GM18861 (cell line): Measurements from ENCODE around the gene SIAE.

Experiments used
- ATAC-seq: cut with Tn5 transposase; IDR thresholded peaks from one replicate; pipeline ENCODE4 v1.9.1; 2021; ENCODE audit not compliant: unreplicated experiment

The SIAE gene

DNA sequence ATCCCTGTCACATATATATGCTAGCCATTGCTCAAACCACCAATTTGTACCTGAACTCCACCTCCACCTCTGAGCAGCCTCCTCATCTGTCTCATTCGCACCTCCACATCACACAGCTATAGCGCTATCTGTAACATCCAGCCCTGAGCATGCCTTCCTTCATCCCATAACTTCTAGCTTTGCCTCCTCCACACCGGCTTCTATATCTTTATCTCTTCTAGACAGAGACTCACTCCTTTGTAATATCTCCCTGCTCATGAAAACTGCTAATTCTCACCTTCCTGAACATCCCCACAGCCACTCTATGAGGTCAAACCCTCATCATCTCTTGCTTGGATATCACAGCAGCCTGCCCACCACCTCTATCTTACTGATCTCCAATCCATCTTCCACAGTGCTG lies 5.9 kb downstream of the SIAE start:
- no peak for ATAC-seq

DNA sequence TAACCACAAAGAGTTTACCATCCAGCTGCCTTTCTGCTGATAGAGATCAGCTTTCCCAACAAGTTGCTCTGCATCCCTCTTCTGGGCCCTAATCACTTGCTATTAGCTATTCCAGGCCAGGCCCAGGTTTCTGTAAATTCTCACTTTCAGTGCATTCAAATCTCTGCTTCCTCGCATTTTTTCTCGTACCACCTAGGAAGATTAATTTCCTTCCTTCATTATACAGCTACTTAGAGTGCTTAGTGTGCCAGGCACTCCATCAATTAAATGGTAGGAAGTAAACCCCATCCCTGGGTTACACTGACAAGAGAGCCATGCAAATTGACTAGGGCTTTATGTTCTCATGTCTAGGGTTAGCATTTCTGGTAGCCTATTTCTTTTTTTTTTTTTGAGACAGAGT lies 9.7 kb downstream of the SIAE start:
- no peak for ATAC-seq

DNA sequence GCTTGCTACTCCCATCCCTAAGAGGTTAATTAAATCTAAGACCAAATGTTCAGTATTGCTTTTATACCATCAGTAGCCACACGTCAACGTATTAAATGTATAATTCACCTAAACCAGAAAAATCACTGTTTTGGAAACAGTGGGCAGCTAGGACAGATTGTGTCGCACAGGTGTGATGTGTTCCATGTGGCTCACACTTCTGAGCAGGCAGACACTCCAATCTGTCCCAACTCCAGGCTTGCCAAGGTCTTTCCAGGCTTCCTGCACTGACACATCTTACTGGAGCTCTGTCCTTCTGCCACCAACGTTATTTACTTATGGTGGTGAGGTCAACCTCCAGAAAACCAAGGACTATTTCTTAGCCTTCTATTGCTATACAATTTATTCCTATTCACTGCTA lies 11.4 kb downstream of the SIAE start:
- ATAC-seq, result no peak

DNA sequence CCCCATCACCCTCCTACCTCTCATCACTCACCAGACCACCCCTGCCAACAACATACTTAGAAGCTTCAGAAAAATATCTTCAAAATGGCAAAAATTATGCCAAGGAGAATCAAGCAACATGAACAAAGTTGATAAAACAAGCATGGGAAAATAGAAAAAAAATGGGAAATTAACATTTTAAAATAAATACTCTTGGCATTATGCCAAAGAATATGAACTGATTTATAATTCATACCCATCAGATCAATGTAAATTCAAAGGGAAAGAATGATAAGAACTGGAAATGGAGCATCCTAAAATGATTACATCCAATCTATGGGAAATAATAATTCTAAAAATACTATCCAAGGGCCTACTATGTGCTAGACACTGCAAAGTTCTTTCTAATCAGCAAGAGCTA lies 12.0 kb downstream of the SIAE start:
- no peak for ATAC-seq

DNA sequence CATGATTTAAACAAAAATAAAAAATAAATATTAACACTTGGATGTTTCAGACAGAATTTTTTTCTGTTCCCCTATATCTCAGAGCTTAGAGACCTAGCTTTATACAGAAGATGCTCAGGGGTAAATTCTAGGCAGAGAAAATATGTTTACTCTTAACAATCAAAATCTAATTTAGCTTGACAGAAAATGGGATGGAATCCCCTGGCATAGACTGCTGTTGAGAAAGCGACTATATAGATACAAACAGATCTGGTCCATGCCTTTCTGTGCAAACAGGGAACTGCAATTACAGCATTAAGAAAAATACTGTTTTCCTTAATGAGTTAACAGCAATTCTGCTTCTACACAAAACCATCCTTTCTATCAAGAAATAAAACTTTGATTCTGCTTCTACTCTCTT lies 14.6 kb downstream of the SIAE start:
- no peak for ATAC-seq

DNA sequence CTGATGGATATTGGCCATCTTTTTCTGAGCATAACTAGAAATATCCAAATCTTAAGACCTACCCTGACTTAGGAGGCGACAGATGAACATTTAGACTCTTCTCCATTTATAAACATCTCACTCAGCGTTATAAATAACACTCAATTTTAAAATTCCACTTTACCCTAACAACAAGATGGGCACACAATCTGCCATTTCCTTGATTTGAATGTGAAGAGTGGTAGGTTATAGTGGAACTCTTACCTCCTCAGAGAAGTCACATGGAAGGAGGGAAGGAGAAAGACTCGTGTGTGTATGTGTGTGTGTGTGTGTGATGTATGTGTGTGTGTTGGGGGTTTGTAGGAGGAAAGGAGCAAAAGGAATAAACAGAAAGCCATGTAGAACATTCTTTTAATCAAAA lies 15.0 kb downstream of the SIAE start:
- no peak for ATAC-seq

DNA sequence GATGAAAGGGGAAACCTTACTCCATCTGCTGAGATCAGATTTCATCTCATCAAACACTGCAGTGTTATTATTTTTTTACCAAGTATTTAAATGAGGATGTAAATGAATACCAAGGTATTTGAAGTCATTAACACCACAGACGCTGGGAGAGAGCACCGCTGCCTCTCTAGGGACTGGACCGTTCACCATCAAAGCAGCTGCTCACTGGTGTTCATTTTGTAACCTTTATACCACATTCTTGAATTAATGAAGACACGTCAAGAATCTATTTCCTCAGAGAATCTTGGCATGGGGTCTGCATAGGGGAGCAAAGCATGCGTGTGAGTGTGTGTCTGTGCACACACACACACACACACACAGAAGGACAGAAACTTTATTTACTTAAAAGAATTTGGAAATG lies 15.6 kb downstream of the SIAE start:
- no peak for ATAC-seq

DNA sequence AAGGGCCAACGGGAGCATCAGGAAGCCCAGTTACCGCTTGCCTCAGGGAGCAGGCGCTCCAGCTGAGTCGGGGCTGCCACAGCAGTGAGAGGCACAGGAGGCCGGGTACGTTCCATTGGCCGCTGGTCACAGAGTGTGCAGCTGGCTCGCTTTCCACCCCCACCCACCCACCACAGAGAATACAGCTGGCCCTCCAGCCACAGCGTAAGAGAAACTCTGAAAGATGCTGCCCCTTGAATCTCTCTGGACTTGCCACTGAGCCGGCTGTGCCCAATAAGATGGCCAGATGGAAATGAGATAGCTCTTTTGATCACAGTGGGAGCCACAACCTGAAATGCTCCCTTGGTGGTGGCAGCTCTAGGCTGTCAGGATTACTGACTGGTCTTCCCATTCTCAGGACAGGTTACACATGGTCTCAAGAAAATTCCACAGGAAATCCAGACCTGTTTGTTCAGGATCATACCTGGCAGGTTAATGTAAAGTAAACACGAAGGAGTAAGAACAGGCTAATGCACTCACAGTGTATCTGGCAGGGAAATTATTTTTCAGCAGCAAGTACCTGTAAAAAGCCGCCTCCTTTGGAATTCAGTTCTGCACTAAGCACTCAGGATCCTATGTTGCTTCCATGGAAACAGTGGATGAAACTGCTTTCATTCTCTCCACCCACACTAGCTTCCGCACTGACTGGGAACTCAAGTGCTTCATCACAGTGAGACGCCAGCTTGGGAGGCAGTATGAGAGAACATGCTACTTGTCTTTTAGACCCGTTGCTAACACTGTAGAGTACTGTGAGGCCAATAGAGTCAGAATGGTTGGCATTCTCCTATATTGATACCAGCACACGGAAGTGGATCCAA lies 16.5 kb downstream of the SIAE start:
- no peak for ATAC-seq

DNA sequence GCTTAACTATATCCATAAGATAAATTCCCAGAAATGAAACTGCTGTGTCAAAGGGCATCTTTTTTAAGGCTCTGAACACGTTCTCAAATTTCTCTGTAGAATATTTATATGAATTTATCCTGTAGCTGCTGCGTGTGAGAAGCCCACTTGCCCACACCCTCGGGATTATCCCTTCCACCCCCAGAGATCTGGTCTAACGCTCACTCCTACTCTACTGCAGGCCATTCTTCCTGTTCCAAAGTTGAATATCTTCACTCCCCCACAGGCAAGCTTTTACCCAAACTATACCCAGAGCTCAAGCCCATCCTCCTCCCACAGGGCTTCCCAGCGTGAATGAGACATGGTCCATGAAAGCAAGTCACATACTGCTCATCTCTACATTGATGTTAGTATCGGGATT lies 24.9 kb downstream of the SIAE start:
- ATAC-seq, result no peak

DNA sequence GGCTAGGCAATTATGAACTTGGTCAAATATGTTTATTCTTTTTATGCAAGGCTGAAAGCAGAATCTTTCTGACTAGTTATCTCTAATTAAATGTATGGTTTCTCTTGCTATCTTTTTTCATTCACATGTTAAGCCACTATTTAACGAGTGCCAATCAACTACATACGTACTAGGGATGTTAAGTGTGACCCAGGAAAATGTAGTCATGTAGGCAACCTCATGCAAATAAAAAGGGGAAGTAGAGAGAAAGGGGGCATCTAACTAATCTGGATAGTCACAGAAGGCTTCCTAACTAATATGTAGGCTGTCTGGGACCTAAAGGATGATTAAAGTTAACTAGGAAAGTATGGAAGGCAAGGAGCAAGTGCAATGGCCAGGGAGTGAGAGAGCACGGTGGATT lies 27.4 kb downstream of the SIAE start:
- peak; percentile 61 for ATAC-seq

DNA sequence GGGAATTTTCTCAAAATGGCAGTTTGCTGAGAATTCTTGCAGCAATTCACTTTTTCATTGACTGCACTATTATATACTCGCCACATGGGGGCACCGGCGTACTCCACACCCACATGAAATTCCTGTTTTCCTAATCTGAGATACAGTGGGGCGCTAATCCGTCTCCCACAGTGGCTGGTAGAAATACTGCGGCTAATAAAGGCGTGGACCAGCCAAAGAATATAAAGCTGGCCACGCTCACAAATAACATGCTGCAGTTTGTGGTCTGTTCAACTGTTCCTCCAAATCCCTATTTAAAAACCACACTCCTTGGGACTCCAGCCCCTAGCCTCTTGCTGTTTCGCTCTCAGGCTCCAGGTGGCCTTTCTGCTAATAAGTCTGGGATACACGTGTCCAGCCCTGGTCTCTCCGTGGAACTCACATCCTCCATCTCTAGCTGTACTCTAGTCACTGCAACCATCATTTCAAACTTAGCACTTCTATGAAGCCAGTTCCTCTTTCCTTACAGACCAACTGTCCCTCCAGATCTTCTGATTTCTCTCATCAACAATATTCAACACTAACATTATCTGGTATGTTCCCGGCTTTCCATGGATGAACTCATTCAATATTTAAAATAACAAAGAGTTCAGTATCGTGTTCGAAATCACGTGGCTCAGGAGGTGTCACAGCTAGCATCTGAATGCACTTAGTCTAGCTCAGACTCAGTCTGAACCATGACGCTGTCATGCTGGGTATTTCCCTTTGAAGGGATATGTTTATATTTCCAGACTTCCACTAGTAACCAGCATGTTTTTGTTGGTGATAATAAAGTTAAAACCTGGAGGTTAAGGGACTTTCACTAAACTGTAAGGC lies 28.9 kb downstream of the SIAE start:
- ATAC-seq, result no peak

DNA sequence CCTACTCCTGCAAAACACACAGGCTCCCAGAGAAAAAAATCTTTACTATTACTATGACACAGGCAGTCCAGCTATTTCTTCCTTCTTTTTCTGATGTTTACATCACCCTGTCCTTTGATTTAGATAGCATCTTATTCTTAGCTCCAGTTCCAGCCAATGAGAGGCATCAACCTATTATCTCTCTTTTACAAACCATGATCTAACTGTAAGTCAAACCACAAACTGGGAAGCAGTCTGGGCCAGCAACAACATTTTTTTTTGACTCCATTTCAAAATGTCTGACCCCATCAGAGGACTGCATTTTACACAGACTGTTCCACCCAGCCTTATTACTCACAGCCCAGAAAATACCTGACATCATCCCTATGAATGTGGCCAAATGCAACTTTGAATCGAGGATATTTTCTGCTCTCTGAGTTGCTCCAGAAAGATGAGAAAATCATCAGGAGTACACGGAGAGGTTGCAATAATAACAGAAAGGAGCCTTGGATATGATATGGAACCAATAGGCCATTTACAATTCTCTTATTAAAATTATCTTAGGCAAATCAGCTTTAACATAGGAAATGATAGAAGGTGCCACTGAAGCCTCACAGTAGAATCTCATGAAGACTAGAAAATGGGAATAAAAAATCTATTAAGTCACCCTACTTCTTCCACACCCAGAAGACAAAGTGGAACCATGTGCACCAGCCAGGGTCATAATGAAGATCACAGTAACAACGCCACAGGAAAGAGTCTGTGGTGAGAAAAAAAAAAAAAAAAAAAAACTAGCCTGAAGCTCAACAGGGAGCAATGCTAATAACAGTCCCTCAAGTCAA lies 29.7 kb downstream of the SIAE start:
- no peak for ATAC-seq

DNA sequence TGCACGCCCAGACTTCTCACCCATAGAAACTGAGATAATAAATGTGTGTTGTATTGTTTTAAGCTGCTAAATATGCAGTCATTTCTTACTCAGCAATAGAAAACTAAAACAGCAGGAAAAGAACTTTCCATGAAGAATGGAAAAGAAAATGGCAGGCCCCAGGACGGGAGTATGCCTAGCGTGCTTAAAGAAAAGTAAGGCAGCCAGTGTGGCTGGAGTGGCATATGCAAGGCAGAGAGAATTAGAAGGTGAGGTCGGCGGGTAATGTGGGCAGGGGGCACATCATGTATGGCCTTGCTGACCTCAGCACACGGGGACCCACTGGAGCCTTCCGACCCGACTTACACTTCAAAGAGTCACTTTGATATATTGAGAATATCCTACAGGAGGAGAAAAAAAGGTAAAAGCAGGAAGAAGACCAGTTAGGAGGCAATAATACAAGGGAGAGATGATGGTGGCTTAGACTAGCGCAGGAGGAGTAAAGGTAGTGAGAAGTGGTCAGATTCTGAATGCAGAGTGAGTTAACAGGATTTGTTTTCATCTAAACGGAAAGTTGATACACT lies 30.4 kb downstream of the SIAE start:
- ATAC-seq, result no peak

DNA sequence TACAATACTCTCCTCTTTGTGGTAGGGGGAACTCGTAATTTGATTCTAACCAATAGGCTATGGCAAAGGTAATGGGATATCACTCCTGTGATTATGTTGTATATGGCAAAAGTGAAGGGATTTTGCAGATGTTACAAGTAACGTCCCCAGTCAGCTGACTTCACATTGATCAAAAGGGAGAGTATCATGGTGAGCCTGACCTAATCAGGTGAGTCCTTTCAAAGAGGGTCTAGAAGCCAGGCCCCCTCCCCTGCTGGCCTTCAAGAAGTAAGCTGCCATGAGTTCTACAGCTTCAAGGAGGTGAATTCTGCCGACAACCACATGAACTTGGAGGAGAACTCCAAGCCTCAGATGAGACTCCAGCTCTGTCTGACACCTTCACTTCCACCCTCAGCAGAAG lies 30.9 kb downstream of the SIAE start:
- ATAC-seq, result no peak

DNA sequence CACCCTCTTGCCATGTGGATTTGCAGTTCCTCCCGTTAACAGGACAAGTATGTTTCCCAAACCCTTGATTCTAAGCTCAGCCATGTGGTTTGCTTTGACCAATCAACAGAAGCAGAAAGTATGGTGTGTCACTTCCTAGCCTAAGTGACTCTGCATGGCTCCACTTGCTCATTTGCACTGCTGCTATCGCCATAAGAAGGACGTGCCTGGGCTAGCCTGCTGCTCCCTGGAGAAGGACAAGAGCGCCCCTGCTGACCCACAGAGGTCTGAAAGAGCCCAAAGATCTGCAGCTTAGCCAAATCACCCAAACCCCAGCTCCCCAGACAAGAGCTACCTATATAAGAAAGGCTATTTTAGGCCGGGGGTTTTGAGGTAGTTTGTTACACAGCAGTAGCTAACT lies 32.9 kb downstream of the SIAE start:
- no peak for ATAC-seq

DNA sequence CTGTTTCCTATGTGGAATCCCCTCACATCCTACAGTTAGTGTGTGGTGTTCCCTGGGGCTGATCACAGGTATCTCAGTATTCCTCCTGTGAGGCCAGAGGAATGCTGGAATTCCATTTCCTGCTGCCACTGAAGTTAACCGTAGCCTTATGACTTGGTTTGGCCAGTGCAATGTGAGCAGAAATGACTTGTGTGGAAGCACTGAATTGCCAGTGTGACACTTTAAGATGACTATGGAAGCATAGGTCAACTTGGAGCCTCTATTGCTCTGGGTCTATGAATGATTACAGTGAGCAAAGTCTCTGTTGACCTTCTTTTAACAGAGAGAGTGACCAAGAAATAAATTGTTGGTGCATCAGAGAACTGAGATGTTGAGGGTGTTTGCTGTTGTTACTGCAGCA lies 34.4 kb downstream of the SIAE start:
- no peak for ATAC-seq

DNA sequence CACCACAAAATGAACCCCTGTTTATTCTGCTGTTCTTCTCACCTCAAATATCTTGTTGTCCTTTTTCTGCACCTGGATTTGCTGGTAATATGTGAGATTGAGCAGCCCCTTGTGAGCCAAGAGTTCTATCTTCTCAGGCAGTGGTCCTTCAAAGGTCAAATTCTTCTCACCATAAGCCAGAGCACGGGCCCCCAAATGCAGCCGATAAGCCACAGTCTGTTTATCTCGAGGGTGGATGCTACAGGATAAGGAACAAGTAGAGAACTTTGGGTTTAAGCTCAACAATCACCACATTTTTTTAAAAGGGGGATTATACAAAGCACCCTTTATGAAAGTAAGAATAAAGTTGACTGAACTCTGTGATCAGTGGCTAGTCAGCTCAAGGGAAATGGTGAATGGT lies 35.0 kb downstream of the SIAE start:
- no peak for ATAC-seq

DNA sequence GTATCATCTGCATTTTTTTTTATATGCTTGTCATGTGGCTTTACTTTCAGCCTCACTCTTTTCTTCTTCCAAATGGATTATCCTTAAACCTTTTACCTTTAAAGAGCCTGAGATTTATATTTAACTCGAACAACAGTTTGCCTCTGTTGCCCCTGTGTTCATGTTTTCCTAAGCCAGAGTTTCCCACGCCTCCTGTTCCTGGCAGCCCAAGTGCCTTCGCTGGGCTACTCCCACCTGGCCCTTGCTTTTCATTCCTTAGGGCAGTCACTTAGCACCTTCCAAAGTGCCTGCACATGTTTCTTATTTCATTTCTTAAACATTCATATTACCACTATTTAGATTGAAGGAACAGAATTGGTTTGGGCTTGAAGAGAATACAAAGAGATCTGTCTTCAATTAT lies 37.6 kb downstream of the SIAE start:
- ATAC-seq, result no peak

DNA sequence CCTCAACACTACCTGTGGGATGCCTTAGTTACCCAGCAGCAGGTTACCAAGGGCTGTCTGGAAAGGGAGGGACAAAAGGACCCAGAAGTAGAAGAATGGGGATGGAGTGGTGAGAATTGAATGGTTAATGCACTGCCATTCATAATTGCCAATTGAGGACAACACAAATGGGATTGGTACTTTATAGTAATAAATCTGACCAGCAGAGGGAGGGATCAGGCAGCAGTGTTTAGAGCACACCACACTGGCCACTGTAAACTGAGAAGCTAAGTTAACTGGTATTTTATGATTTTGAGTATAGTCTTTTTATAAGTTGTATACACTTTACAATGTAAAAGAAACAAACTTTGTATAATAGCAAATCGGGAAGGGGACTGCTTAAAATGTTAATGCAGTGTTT lies 40.2 kb downstream of the SIAE start:
- ATAC-seq, result no peak

DNA sequence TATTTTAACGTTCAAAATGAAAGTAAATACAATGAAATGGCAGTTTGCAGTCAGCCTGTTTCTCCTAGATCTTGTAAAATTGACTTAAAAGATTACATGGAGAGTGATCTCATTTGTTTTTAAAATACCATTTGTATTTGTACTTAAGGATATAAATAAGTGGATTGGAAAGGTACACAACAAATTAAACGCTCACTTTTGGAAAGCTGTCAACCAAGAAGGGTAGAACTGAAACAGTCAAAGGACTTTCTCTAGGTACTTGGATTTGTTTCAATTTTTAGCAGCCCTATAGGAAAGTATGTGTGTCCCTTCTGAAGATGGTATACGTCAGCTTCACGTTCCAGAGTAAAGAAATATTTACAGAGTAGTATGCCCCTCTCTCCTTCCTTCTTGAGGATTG lies 43.6 kb downstream of the SIAE start:
- ATAC-seq, result no peak

DNA sequence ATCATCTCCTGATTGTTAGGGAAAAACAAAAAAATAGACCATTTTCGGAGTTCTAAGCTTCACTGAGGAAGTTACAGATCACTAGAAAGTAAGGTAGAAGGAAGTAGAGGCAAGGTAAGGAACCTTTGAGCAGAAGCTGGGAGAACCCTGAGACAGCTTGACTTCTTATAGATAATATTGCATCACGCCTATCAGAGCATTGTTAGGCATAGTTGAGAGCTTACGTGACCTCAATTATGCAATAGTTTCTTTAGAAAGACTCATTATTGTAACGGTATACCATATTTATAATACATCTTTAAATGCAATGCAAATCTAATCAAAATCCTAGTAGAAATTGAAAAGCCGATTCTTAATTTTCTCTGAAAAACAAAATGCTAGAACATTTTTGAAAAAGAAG lies 46.0 kb downstream of the SIAE start:
- no peak for ATAC-seq
